ENCODE results near the gene CDADC1.

CDADC1 gene

GRCh38 chr13:49271264-49271663 is 23.5 kb downstream of the CDADC1 start:
- no peak overlapping the region for H3K27ac ChIP-seq

GRCh38 chr13:49272296-49272695 is 24.6 kb downstream of the CDADC1 start:
- TF ChIP-seq ZFX (IDR thresholded peaks at IDR 0.05; ENCODE audit: borderline replicate concordance), result no peak
- no peak for TF ChIP-seq CTCF (IDR thresholded peaks at IDR 0.05)
- H3K27ac ChIP-seq, result no peak overlapping the region

More at GRCh38 chr13:49271264-49271663, 23.5 kb downstream of the CDADC1 start:
- TF ChIP-seq ZFX (IDR thresholded peaks at IDR 0.05; ENCODE audit: borderline replicate concordance) (no peak), CTCF (IDR thresholded peaks at IDR 0.05) (no peak)

GRCh38 chr13:49278211-49278610 is 30.5 kb downstream of the CDADC1 start:
- no peak overlapping the region for H3K27ac ChIP-seq
- TF ChIP-seq ZFX (IDR thresholded peaks at IDR 0.05; ENCODE audit: borderline replicate concordance), result no peak
- no peak for TF ChIP-seq CTCF (IDR thresholded peaks at IDR 0.05)

- no peak overlapping the region for H3K27ac ChIP-seq
- TF ChIP-seq CTCF (IDR thresholded peaks at IDR 0.05), result no peak
- TF ChIP-seq ZFX (IDR thresholded peaks at IDR 0.05; ENCODE audit: borderline replicate concordance), result no peak
These were observed 31.4 kb downstream of the CDADC1 start for GRCh38 chr13:49279112-49279511.

- no peak overlapping the region for H3K27ac ChIP-seq
- TF ChIP-seq CTCF (IDR thresholded peaks at IDR 0.05) (no peak), ZFX (IDR thresholded peaks at IDR 0.05; ENCODE audit: borderline replicate concordance) (no peak)
These were observed 32.2 kb downstream of the CDADC1 start for GRCh38 chr13:49279885-49280284.

- no peak overlapping the region for H3K27ac ChIP-seq
- TF ChIP-seq ZFX (IDR thresholded peaks at IDR 0.05; ENCODE audit: borderline replicate concordance) (no peak), CTCF (IDR thresholded peaks at IDR 0.05) (no peak)
These were observed 40.3 kb downstream of the CDADC1 start for GRCh38 chr13:49287995-49288394.

- no peak for TF ChIP-seq ZFX (IDR thresholded peaks at IDR 0.05; ENCODE audit: borderline replicate concordance)
- no peak for TF ChIP-seq CTCF (IDR thresholded peaks at IDR 0.05)
- H3K27ac ChIP-seq, result no peak overlapping the region
These were observed 40.7 kb downstream of the CDADC1 start for GRCh38 chr13:49288458-49288857.
